Fibroblast of skin of left biceps (primary cell): ENCODE measurements around the gene PGLYRP1.

Experiments
- DNase-seq, 2 experiments: peaks; one replicate each; pipeline ENCODE4 v3.0.0-alpha.2; 2013; ENCODE audit warnings: low read depth in 2 of 2

Gene PGLYRP1, protein sequence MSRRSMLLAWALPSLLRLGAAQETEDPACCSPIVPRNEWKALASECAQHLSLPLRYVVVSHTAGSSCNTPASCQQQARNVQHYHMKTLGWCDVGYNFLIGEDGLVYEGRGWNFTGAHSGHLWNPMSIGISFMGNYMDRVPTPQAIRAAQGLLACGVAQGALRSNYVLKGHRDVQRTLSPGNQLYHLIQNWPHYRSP

DNA sequence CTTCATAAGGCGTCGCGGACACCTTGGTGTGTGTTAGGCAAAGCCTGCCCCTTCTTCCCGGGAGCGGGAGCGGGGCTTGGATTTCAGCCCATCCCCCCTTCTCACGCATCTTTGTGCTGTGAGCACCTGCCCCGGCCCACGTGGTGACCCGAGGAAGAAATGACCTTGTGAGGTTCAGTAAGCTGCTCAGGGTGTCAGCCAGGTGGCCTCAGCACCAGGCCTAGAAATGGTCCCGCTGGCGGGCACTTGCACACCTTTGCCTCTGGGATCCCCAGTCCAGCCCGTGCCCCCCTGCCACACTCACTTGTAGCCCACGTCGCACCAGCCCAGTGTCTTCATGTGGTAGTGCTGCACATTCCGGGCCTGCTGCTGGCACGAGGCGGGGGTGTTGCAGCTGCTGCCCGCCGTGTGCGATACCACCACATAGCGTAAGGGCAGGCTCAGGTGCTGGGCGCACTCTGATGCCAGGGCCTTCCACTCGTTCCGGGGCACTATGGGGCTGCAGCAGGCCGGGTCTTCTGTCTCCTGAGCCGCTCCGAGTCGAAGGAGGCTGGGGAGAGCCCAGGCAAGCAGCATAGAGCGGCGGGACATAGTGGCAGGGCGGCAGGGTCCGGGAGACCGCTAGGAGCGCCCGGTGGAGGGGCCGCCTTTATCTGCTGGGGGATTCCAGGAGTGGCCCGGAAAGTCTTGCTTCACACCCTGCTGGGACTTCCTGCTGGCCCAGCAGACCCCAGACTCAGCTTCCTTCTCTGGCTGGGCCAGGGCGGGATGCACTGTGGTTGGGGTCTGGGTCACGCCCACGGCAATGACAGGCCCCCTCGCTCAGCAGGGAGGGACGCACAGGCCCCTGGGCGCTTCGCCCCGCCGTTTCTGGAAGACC lies at the start of gene PGLYRP1:
TSS of gene PGLYRP1 (minus strand) at position 623 of the 880 bp plus-strand sequence. CDS start at position 591, 32 bp downstream.
- no peak for DNase-seq

DNA sequence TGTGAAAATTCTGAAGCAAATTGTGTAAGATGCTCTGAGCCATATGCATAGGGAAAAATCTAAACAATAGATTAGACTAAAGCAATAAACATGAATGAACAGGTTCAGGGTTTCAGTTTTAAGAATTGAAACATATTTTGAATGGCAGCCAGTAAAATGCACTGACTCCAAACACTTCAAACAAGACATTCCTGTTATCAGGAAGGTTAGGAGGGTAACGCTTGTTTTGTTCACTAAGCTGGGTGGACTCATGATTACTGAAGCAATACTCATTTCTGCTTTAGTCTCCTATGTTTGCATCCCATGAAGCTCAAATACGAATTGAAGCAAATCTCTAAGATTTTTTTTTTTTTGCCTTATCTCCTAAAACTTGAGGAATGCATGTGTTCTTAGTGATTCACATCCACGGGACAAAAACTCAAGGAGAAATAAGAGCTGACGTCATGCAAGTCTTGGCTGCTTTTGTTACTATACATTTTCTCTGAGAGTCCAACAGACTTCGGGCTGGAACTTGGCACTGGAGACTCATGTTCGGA lies 47.0 kb upstream of the PGLYRP1 start:
- peak; percentile 80 to 82 for DNase-seq

DNA sequence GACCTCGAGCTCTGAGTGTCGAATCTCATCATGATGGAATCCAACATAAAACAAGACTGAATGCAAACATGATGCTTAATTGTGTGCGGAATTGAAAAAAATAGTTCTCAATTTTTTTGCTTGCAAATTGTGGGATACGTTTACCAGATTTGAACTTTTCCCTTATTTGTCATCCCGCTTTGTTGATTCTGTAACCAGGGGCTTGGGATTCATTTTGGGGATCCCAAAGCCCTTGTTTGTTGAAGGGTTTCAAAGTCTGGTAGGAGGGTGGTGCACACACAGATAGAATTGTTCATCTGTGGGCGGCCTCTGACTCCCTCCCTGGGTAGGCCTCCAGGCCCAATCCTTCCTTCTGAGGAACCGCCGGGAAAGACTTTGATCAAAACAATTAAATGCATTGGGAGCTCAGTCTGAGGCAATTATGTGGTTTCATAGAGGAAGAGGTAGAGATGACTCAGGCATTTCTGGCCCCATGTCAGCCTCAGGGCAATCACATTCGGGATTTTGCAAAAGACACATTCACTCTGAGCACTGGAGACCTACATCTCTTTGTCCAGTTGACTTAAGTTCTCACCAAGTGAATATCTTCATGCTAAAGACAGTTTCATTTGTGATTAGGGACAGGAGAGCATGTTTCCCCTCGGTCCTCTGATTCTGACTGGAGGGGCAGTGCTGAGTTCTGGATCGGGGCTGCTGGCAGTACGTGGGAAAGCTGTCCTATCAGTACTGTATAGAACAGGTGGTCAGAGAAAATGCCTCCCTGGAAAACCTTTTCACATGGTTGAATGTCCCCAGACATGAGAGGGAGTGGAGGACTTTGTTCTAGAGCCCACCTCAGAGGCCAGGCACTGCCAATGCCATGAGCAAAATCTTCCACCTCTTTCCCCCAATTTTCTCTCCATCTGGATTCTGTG lies 45.7 kb upstream of the PGLYRP1 start:
- DNase-seq = peak; percentile 66 to 67

DNA sequence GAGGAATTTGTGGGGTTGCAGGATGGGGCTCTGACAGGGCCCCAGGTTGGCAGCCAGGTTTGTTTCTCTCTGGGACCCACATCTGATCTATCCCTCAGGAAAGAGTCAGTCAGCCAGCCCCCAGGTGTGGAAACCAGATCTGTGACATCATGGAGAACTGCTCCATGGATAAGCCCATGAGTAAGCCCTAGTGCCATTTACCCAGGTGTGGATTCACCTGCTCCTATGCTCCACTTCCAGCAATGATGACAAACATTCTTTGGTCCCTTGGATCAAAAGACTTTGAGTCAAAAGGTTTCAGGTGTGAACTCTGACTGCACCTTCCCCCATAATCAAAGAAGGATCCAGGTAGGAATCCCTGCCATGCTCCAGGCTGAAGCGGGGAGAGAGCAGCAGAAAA lies 44.8 kb upstream of the PGLYRP1 start:
- DNase-seq = no peak

DNA sequence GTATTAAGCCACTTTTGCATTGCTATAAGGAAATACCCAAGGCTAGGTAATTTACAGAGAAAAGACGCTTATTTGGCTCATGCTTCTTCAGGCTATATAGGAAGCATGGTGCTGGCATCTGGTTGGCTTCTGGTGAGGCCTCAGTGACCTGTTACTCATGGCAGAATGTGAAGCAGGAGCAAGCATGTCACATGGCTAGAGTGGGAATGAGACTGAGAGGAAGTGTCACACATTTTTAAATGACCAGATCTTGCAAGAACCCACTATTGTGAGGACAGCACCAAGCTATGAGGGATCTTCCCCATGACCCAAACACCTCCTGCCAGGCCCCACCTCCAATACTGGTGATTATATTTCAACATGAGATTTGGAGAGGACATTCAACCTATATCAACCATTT lies 43.6 kb upstream of the PGLYRP1 start:
- DNase-seq = no peak

DNA sequence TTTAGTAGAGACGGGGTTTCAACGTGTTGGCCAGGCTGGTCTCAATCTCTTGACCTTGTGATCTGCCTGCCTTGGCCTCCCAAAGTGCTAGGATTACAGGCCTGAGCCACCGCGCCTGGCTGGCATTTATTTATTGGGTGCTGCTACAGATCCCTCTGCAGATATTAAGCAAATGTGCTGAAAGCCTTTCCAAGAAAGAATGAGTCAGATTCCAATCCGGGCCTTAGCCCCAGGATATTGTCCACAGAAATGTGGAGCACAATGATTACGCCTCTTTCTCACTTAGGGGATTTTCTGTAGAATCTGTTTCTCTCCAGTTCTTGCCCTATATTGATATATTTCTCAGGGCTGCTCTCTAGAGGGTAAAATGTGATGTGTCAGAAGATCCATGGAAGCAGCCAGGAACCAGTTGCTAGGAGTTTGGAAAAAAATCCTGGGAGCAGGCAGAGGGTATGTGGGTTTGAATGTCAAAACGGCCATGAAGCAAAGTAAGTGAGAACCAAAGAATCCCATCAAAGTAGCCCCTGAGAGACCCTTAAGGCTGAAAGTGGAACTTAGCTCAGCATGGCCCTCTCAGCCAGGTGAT lies 42.7 kb upstream of the PGLYRP1 start:
- no peak for DNase-seq

DNA sequence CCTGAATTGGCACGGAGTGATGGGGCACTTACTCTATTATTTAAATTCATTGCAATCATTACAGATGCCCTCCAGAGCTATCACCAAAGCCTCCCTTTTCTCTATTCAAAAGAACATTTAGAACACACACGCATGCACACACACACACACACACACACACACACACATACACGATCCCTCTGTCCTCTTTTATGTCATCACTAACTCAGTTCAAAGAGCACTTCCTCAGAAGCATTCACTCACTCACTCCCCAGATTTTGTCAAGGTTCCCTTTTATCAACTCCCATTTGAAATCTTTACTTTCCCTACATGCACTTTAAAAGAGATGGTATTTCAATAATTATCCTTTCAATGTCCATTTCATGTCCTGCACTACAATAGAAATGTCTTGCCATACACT lies 40.3 kb upstream of the PGLYRP1 start:
- no peak for DNase-seq

DNA sequence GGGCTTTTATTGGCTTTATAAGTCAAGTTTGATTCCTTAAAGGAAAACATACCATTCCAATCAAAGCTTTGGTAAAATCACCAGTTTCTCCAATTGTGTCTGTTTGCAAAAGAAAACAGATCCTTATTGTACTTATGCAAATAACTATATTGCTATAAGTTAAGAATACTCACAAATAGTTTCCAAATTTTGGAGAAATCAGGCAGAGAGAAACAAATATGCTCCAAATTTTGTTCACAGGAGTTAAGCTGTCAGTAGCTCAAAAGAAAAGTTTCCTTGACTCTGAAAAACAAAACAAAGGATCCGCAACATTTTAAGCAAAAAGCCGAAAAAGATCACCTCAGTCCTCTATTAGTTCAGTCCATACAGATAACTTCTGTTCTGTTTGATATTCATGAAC lies 37.2 kb upstream of the PGLYRP1 start:
- DNase-seq = no peak

DNA sequence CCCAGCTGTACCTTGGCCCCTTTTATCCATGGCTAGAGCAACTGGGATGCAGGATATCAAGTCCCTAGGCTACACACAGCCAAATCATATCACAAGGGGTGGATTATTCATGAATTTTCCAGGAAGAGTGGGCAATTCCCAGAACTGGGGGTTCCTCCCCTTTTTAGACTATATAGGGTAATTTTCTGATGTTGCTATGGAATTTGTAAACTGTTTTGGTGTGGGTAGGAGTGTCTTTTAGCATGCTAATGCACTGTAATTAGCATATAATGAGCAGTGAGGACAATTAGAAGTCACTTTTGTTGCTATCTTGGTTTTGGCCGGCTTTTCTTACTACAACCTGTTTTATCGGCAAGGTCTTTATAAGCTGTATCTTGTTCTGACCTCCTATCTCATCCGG lies 35.9 kb upstream of the PGLYRP1 start:
- DNase-seq = no peak

DNA sequence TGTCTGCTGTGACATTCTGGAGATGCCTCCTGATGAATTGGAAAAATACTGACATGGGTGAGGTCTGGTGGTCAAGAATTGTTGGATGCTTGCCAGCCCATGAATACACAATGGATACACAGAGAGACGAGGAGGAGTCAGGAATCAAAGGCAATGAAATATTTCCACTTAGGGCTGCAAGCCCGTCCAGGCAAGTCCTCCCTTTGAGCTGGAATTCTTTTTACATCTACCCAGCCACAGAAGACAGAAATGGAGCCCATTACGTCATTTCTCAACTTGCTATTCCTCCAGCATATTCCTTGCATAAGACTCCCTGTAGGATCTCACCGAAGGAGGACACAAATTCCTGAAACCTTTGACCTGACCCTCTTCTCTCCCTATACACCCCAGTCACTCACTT lies 33.7 kb upstream of the PGLYRP1 start:
- no peak for DNase-seq

DNA sequence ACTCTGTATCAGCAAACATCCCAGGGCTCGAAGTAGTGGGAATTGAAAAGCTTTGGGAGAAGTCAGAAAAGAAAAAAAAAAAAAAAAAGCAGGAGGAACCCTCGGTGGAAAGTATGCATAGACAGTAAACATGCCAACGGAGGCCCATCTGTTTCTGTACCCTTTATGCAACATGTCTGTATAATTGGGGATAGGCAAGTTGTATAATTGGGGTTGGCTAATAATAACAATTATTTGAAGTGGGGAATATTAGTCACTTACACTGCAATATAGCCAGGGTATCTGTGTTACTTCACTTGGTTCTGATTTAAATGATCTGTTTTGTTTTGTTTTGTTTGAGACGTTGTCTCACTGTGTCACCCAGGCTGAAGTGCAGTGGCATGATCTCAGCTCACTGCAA lies 30.0 kb upstream of the PGLYRP1 start:
- DNase-seq = no peak

DNA sequence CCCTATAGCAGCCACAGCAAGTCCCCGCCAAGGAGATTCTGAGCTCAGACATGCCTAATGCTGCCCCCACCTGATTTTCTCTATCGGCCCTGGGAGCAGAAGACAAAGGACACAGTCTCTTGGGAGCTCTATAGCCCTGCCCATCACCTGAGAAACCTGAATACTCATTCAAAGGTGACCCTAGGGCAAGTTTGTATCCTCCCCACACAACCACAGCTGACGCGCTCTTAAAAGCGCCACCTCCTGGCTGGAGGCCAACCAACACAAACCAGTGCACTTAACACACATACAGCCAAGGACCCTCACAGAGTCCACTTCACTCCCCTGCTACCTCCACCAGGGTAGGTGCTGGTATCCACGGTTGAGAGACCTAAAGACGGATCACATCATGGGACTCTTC lies 26.7 kb upstream of the PGLYRP1 start:
- DNase-seq = no peak

DNA sequence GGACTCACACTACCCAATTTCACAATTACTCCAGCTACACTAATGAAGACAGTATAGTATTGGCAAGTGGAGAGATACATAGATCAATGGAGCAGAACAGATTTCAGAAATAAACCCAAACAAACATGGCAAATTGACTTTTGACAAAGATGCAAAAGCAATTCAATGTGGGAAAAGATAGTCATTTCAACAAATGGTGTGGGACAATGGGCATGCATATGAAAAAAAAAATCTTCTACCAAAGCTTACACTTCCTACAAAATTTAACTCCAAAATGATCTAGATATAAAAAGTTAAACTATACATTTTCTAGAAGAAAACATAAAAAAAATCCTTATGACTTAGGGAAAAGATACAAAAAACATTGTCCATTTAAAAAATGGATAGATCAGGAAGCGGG lies 20.7 kb upstream of the PGLYRP1 start:
- DNase-seq = no peak

DNA sequence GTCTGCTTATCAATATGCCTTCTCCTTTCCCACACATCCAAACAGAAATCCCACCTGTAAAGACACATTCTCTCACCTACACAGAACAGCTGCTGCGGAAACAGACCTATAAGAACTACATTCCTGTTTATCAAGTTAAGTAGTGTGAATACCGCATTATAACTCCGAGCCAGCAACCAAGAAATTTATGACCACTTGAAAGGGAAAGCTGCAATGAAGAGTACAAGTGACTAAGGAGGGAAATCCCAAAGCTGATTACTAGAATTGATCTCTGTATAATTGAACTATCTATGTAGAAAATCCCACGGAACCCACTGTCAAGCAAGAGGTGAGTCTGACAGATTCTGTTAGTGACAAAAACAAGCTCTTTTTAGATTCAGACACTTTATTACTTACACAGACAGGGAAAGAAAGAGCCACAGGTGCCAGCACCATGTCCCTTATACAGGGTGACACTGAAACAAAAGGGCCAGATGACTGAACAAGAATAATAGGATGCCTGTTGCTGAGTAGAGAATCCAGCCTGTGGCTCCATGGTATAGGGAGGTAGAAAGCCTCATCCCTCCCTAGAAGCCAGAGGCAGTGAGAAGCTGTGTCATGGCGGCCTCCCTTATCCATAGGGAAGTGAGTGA lies 19.5 kb upstream of the PGLYRP1 start:
- DNase-seq = no peak

DNA sequence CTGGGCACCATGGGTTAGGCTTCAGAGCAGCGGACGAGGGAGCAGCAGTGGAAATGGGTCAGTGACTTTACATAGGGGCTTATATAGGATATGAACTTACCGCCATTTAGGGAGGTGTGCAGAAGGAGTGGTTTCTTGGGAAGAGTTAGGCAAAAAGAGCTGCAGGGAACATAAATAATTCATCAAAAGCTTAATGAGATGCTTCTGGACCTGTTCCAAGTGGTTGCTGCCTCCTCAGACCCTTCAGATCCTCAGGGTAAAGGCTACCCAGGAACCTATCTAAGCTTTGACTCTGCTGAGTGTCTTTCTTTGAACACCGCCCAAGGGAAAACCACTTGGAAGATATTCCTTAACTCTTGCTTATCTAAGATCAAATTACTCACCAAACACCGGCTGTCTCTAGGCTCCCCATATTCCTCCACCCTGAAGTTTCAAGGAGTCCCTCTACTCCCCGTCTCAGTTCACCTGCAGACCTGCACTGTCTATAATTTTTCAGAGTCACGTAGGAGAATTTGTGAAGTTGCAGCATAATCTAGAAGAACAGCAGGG lies 18.2 kb upstream of the PGLYRP1 start, which contains the start of gene IGFL4:
TSS of gene IGFL4 (minus strand) at position 51 of the 549 bp plus-strand sequence. CDS start at position 11, 40 bp downstream.
- DNase-seq = no peak

DNA sequence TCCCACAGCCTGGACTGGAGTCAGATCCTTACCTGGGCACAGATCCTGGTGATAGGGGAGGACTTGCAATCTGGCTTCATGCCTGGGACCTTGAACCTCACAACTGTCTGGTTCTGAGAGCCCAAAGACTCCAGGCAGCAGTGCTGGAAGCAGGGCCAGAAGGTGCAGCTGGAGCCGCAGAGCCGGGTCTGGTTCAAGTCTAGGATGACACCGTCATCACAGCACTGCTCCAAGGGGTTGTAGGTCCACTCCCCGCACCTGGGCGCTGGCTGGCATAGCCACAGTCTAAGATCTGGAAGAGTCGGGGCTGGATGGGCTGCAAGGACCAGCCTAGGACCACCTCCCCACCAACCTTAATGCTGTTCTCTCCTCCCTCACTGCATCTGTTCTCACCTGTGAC lies 17.3 kb upstream of the PGLYRP1 start:
- DNase-seq = no peak

DNA sequence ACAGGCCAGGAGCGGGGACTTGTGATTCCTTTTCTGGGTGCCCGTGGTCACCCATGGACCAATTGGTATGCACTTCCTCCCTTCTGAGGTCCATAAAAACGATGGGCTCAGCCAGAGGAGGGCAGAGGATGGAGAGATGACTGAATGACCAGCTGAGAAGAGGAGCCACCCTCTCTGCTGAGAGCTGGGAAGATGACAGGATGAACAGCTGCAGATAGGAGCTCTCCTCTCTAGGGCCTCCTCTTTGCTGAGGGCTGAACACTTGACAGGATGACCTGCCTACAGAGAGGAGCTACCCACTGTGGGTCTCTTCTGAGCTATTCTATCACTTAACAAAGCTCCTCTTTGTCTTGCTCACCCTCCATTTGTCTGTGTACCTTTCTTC lies 13.9 kb upstream of the PGLYRP1 start:
- DNase-seq = no peak

DNA sequence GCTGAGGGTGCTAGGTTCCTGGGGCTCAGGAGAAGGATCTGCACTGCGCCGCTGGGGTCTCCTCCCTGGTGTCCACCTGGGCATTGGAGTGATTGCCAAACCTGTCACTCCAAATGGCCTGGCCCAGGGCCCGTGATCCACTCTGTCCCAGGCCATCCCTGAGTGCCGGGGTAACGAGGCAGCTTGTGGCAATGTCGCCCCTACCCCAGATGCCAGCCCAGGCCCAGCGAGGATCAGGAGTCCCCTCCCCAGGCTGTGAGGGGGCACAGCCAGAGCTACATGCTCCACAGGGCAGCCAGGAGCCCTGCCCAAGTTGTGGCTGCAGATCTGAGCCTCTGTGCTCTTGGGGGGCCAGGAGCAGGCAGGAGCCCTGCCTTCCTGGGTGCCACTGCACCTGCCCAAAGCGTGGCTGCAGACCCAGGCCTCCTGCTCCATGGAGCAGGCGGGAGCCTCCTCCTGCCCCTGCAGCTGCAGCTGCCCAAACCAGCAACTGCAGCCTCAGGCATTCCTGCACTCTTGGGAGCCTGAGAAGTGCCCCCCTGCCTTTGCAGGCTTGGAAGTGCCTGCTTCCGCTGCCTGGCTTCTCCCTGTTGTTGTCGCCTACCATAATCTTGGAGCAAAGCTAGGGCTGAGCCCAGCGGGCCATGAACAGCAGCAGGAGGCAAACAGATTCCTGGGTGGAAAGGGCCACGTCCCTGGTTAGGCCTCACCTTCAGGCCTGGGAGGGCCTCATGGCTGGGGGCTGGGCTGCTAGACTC lies 13.3 kb upstream of the PGLYRP1 start:
- no peak for DNase-seq

DNA sequence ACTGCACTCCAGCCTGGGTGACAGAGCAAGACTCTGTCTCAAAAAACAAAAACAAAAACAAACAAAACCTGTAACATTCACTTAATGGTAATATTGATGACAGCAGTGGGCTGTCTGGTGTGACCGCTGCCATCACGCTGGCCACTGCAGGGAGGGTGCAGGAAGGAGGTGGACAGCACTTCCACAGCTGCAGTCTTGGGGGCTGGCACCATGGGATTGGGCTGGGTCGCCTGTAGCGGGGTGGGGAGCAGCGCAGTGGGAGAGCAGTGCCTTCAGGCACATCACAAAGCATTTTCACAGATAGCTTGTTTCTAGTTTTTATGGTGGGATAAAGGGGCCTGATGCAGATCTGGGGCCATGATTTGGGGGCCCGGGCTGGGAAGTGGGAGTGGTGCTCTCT lies 12.7 kb upstream of the PGLYRP1 start:
- DNase-seq = no peak

DNA sequence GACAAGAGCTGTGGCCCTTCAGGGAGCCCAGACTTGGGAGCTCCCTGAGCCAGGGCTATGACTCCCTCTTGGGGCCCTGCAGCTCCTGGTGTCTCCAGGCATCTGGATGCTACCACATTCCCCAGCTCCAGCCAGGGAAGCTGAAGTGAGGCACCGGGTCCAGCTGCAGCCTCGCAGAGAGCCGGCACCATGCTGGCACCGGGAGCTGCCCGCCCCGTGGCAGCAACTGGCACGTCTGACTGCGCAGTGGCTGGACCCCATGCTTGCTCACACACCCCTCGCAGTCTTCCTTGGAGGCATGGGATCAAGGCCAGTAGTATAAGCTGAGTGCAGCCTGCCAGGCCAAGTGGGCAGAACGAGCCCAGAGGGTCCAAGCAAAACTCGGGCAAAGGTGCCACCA lies 10.5 kb upstream of the PGLYRP1 start:
- no peak for DNase-seq
